ENCODE measurements around the gene AP4B1.
A peak's percentile ranks its signal among the peaks of the same experiment; 100 is the strongest.

Gene AP4B1

GRCh38 chr1:113930499-113931161, 26.0 kb upstream of the AP4B1 start:
- no peaks in the 10 kb centered on the region for H3K36me3 ChIP-seq (ENCODE audit: low read length)
- no peaks in the 10 kb centered on the region for H3K9me2 ChIP-seq (replicated peaks; ENCODE audit: insufficient read depth, low read length)
- H3K27ac ChIP-seq (ENCODE audit: low read depth, low read length) = peak overlapping the region; percentile 56
- H3K27me3 ChIP-seq (ENCODE audit: low read length) = no peaks in the 10 kb centered on the region
- peak overlapping the region; percentile 62 for H3K4me2 ChIP-seq (ENCODE audit: low read depth, low read length, poor library complexity, severe bottlenecking)
- peak overlapping the region; percentile 25 for H2AFZ ChIP-seq (ENCODE audit: low read depth, low read length, severe bottlenecking)
- peak overlapping the region; percentile 68 for H3K9ac ChIP-seq (ENCODE audit: low read length)
- peaks cover 4% of the 10 kb centered on the region; the same call in 1 of the 2 replicates for H4K20me1 ChIP-seq (ENCODE audit: low read depth, low read length)
- peaks cover 60% of the 10 kb centered on the region for H3K79me2 ChIP-seq (ENCODE audit: insufficient read depth, low read length)
- TF ChIP-seq EZH2phosphoT487 (conservative IDR thresholded peaks at IDR 0.05; ENCODE audit: low read length) (no peak), CTCF (IDR thresholded peaks at IDR 0.05; ENCODE audit: insufficient read depth, low read length, poor library complexity, severe bottlenecking) (no peak)
- peaks cover 7% of the 10 kb centered on the region for H3F3A ChIP-seq (ENCODE audit: insufficient read depth)
- H3K9me3 ChIP-seq (ENCODE audit: insufficient read depth, low read length) = no peaks in the 10 kb centered on the region
- peak overlapping the region; percentile 81 for H3K4me3 ChIP-seq (ENCODE audit: insufficient read depth, low read length, poor library complexity, severe bottlenecking)

- peaks cover 4% of the 10 kb centered on the region; the same call in 1 of the 2 replicates for H4K20me1 ChIP-seq (ENCODE audit: low read depth, low read length)
- peaks cover 52% of the 10 kb centered on the region for H3K79me2 ChIP-seq (ENCODE audit: insufficient read depth, low read length)
- H3K4me3 ChIP-seq (ENCODE audit: insufficient read depth, low read length, poor library complexity, severe bottlenecking) = peak overlapping the region; percentile 81
- peak overlapping the region; percentile 25 for H2AFZ ChIP-seq (ENCODE audit: low read depth, low read length, severe bottlenecking)
- H3K27me3 ChIP-seq (ENCODE audit: low read length) = no peaks in the 10 kb centered on the region
- H3K9me2 ChIP-seq (replicated peaks; ENCODE audit: insufficient read depth, low read length) = no peaks in the 10 kb centered on the region
- H3K4me2 ChIP-seq (ENCODE audit: low read depth, low read length, poor library complexity, severe bottlenecking) = peak overlapping the region; percentile 62
- H3K9me3 ChIP-seq (ENCODE audit: insufficient read depth, low read length) = no peaks in the 10 kb centered on the region
- TF ChIP-seq CTCF (IDR thresholded peaks at IDR 0.05; ENCODE audit: insufficient read depth, low read length, poor library complexity, severe bottlenecking) (no peak), EZH2phosphoT487 (conservative IDR thresholded peaks at IDR 0.05; ENCODE audit: low read length) (no peak)
- peak overlapping the region; percentile 68 for H3K9ac ChIP-seq (ENCODE audit: low read length)
- H3F3A ChIP-seq (ENCODE audit: insufficient read depth) = peaks cover 7% of the 10 kb centered on the region; the same call in 1 of the 2 replicates
- H3K27ac ChIP-seq (ENCODE audit: low read depth, low read length) = peak overlapping the region; percentile 56
- H3K36me3 ChIP-seq (ENCODE audit: low read length) = no peaks in the 10 kb centered on the region
Measured at GRCh38 chr1:113929750-113930498, 25.3 kb upstream of the AP4B1 start.

- no peak for TF ChIP-seq CTCF (IDR thresholded peaks at IDR 0.05; ENCODE audit: insufficient read depth, low read length, poor library complexity, severe bottlenecking)
- no peak for TF ChIP-seq EZH2phosphoT487 (conservative IDR thresholded peaks at IDR 0.05; ENCODE audit: low read length)
- H3K27me3 ChIP-seq (ENCODE audit: low read length) = no peaks in the 10 kb centered on the region
- peaks cover 7% of the 10 kb centered on the region; the same call in 1 of the 2 replicates for H3F3A ChIP-seq (ENCODE audit: insufficient read depth)
- H3K36me3 ChIP-seq (ENCODE audit: low read length) = no peaks in the 10 kb centered on the region
- H2AFZ ChIP-seq (ENCODE audit: low read depth, low read length, severe bottlenecking) = peak within 1 kb of the TSS; percentile 56
- H3K79me2 ChIP-seq (ENCODE audit: insufficient read depth, low read length) = peaks cover 45% of the 10 kb centered on the region
- H3K4me2 ChIP-seq (ENCODE audit: low read depth, low read length, poor library complexity, severe bottlenecking) = peak within 1 kb of the TSS; percentile 62
- peak within 1 kb of the TSS; percentile 81 for H3K4me3 ChIP-seq (ENCODE audit: insufficient read depth, low read length, poor library complexity, severe bottlenecking)
- H4K20me1 ChIP-seq (ENCODE audit: low read depth, low read length) = peaks cover 4% of the 10 kb centered on the region; the same call in 1 of the 2 replicates
- H3K9ac ChIP-seq (ENCODE audit: low read length) = peak within 1 kb of the TSS; percentile 68
- peak within 1 kb of the TSS; percentile 56 for H3K27ac ChIP-seq (ENCODE audit: low read depth, low read length)
- no peaks in the 10 kb centered on the region for H3K9me3 ChIP-seq (ENCODE audit: insufficient read depth, low read length)
- no peaks in the 10 kb centered on the region for H3K9me2 ChIP-seq (replicated peaks; ENCODE audit: insufficient read depth, low read length)
Measured at GRCh38 chr1:113928941-113929749, 24.5 kb upstream of the AP4B1 start, which contains the start of gene HIPK1. Gene HIPK1 (plus strand): TSS chr1:113929324.
